Aorta (tissue), 5 donors: ENCODE results near the gene IRF6. TPM values are rescaled to one million over a fixed set of nuclear protein-coding genes. Genes with fewer than 3 reads are reported as not detected.

Source experiments
- ATAC-seq: fragments of 200-7000 bp; cut with Tn5 transposase; one replicate; pipeline ENCODE4 v1.9.1; 2022; ENCODE audit warnings: moderate library complexity; ENCODE audit not compliant: low FRiP score
- DNase-seq, 2 donors: peaks; one replicate each; pipeline ENCODE4 v3.0.0-alpha.2; 2020
- H3K27ac ChIP-seq, 2 donors: one replicate each; pipeline ENCODE4 v1.5.1; 2013; ENCODE audit warnings: low read length in 2 of 2, mild to moderate bottlenecking in 2 of 2, moderate library complexity in 2 of 2, control low read depth in 1 of 2, inconsistent platforms in 1 of 2, low read depth in 1 of 2
- H3K27me3 ChIP-seq, 2 donors: one replicate each; pipeline ENCODE4 v1.6.1; 2013; ENCODE audit warnings: control low read depth in 1 of 2, low read length in 1 of 2, mild to moderate bottlenecking in 1 of 2, moderate library complexity in 1 of 2; ENCODE audit not compliant: insufficient read depth in 2 of 2, control insufficient read depth in 1 of 2
- H3K36me3 ChIP-seq, 2 donors: one replicate each; pipeline ENCODE4 v1.6.1; 2013; ENCODE audit warnings: control low read depth in 1 of 2, low read length in 1 of 2, mild to moderate bottlenecking in 1 of 2; ENCODE audit not compliant: insufficient read depth in 2 of 2, control insufficient read depth in 1 of 2
- H3K4me1 ChIP-seq, 2 donors: one replicate each; pipeline ENCODE4 v1.6.1; 2013; ENCODE audit warnings: low read length in 2 of 2, control low read depth in 1 of 2, mild to moderate bottlenecking in 1 of 2, moderate library complexity in 1 of 2; ENCODE audit not compliant: insufficient read depth in 2 of 2, control insufficient read depth in 1 of 2
- H3K4me3 ChIP-seq, 2 donors: one replicate each; pipeline ENCODE4 v1.5.1; 2013; ENCODE audit warnings: low read length in 2 of 2, control low read depth in 1 of 2, mild to moderate bottlenecking in 1 of 2
- H3K9me3 ChIP-seq: one replicate; pipeline ENCODE4 v1.6.1; 2013; ENCODE audit warnings: mild to moderate bottlenecking, low read length; ENCODE audit not compliant: control insufficient read depth
- WGBS, 2 donors: extraction: QIAGEN DNeasy Blood & Tissue Kit; methylation state at CpG; one replicate each; pipeline ENCODE4 v1.1.7; 2013; 5-methylcytosine and 5-hydroxymethylcytosine counted together
- intact Hi-C, 2 donors: fragments of 100-400 bp; cut with DNase I; formaldehyde crosslinking; loops; one replicate each; pipeline versions ENCODE4 v1.14.2 to v1.15.0; 2022
- long read RNA-seq, 2 donors: library from polyadenylated mRNA; unstranded; transcript quantifications; one replicate each; pipeline ENCODE4 v2.0.0, GENCODE V29; 2020 to 2021
- polyA plus RNA-seq, 2 donors: library from polyadenylated mRNA; stranded (reverse); fragments of 200-250 nt; gene quantifications; one replicate each; pipeline ENCODE4 v1.2.3, GENCODE V29; 2013
- total RNA-seq, 2 donors: library from RNA; stranded (reverse); fragmentation: NEBNext Ultra II Directional; extraction: Animal tissue kit (Norgen Biotek cat#: 25700); gene quantifications; one replicate each; pipeline ENCODE4 v1.2.1, GENCODE V29; 2021
- donor health status: healthy with polysubstance abuse.
- donor health status: Bipolar disorder and iron deficiency.
- donor health status: DM: no; HTN: no; CAD: no.
- donor health status: DM: no; HTN: no; CAD: no.
- donor health status: DM: yes; HTN: yes; CAD: no.

IRF6 gene
- total RNA-seq: 1 to 10 TPM; 1.9 to 3.8 TPM
- polyA plus RNA-seq: 1 to 10 TPM; 2.6 to 9.8 TPM
- long read RNA-seq, donor 1, full-length matches to known transcripts: 2 of 2 reads
- long read RNA-seq, donor 1, partial matches to known transcripts: 0 of 2 reads
- long read RNA-seq, donor 1, other reads (novel, unspliced or antisense): 0 of 2 reads
- long read RNA-seq, donor 2, full-length matches to known transcripts: 1 of 5 reads
- long read RNA-seq, donor 2, partial matches to known transcripts: 2 of 5 reads
- long read RNA-seq, donor 2, other reads (novel, unspliced or antisense): 2 of 5 reads

- Histone ChIP-seq H3K4me3 (no peak within 1 kb of the TSS), H3K27ac (no peak within 1 kb of the TSS), H3K9me3 (no peaks in the 10 kb centered on the region), H3K36me3 (no peaks in the 10 kb centered on the region), H3K27me3 (no peaks in the 10 kb centered on the region), H3K4me1 (peaks cover 3 to 8% of the 10 kb centered on the region in 2 donors)
- ATAC-seq (peak; percentile 76), DNase-seq (peak; percentile 86 to 89)
- 9 to 12% methylated on average over 44 to 46 of the region's 46 CpGs for WGBS, 2 donors
- intact Hi-C loops: no loop called here
Measured at GRCh38 chr1:209805875-209806760, at the start of gene IRF6. TSS of gene IRF6 (minus strand) at chr1:209806142. CDS start at chr1:209801413, 4,729 bp downstream.

DNA sequence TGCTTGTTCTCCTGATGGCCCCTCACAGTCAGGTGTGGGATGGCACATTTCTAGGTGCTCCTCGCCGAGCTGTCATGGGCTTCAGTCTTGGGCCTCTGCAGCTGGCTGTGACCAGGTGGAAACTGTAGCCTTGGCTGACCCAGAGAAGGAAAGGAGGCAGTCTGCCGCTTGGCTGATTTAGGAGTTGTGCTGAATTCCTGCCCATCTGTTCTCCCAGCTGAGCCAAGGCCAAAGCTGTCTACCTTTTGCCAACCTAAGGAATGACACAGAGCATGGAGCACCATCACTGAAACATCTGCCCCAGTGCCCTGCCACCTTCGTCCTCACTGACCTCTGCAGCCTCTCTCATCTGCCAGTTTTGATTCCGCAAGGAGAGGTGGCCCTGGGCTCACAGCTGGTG, 49.7 kb upstream of the IRF6 start:
- no peak for ATAC-seq
- H3K36me3 ChIP-seq: peaks cover 2 to 3% of the 10 kb centered on the region in 2 donors

DNA sequence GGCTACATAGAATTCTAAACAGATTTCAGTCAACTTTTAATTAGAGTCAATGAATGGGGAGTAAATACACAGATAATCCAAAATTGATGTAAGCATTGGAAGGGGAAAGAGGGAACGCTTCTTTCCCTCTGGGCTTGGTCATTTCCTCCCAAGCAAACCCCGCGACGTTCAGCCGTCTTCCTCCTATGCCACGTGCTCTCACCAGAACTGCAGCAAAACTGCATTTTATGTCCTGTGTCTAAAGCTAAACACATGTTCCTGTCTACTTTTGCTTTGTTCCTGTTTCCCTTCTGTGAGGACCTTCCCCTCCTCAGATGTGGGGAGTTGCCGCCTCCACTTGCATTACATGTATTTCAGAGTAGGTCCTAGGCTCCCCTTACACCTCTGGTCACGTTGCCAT, 49.1 kb upstream of the IRF6 start:
- Histone ChIP-seq H3K4me3 (no peak overlapping the region), H3K36me3 (peaks cover 2 to 3% of the 10 kb centered on the region in 2 donors), H3K27me3 (no peaks in the 10 kb centered on the region), H3K4me1 (no peaks in the 10 kb centered on the region), H3K9me3 (no peaks in the 10 kb centered on the region), H3K27ac (no peak overlapping the region)
- DNase-seq: no peak
- intact Hi-C loops: no loop called here
- WGBS, 2 donors: 83 to 84% methylated on average over 8 of the region's 8 CpGs
- ATAC-seq: no peak

More for the DNA sequence above, 49.7 kb upstream of the IRF6 start:
- Histone ChIP-seq H3K27ac (no peak overlapping the region), H3K9me3 (no peaks in the 10 kb centered on the region), H3K4me3 (no peak overlapping the region), H3K27me3 (no peaks in the 10 kb centered on the region), H3K4me1 (no peaks in the 10 kb centered on the region)
- WGBS, 2 donors: 83 to 85% methylated on average over 5 of the region's 5 CpGs
- no peak for DNase-seq
- intact Hi-C loops: no loop called here

DNA sequence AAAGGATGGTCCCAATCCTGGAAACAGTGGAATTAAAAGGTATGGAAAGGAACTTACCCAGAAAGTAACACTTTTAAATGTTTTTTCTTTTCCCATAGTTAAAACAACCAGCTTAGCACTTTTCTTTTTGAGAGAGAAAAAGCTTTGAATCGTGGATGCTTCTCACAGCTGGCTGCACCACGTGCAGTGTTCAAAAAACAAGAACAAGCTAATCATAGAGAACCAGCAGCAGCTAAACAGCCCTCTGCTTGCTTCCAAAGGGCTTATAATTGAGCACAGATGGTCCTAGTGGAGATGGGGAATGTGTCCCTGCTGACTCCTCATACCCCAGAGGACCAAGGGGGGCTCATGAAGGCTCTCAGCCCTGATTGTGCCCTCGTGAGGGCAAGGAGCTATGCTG, 48.3 kb upstream of the IRF6 start:
- DNase-seq (no peak), ATAC-seq (no peak)
- Histone ChIP-seq H3K4me1 (no peaks in the 10 kb centered on the region), H3K9me3 (no peaks in the 10 kb centered on the region), H3K36me3 (peaks cover 2 to 3% of the 10 kb centered on the region in 2 donors), H3K27me3 (no peaks in the 10 kb centered on the region), H3K4me3 (no peak overlapping the region), H3K27ac (no peak overlapping the region)
- intact Hi-C loops: no loop called here
- 48 to 80% methylated on average over 3 of the region's 3 CpGs for WGBS, 2 donors

DNA sequence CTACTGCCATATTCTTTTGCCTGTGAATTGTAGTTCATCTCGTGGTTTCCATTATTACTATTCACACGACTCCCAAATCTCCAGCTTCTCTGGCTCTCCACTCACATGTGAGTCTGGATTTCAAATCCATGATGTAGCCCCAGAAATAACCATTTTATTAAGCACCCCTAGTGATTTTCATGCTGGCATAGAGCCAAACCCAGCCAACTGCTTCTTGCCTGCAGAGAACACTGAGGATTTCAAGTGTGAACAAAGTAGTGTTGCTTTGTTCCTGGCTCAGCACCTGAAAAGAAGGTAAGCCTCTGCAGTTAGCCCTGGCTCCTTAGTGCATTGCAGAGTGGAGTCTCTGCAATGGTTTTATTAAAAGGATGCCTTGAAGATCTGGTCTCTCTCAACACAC, 47.7 kb upstream of the IRF6 start:
- intact Hi-C loops: no loop called here
- no peak overlapping the region for H3K27ac ChIP-seq
- no peaks in the 10 kb centered on the region for H3K9me3 ChIP-seq
- 95 to 96% methylated on average over 2 of the region's 2 CpGs for WGBS, 2 donors
- ATAC-seq (no peak), DNase-seq (no peak)
- no peaks in the 10 kb centered on the region for H3K27me3 ChIP-seq
- H3K4me3 ChIP-seq: no peak overlapping the region
- no peaks in the 10 kb centered on the region for H3K4me1 ChIP-seq
- peaks cover 3 to 5% of the 10 kb centered on the region in 2 donors for H3K36me3 ChIP-seq

DNA sequence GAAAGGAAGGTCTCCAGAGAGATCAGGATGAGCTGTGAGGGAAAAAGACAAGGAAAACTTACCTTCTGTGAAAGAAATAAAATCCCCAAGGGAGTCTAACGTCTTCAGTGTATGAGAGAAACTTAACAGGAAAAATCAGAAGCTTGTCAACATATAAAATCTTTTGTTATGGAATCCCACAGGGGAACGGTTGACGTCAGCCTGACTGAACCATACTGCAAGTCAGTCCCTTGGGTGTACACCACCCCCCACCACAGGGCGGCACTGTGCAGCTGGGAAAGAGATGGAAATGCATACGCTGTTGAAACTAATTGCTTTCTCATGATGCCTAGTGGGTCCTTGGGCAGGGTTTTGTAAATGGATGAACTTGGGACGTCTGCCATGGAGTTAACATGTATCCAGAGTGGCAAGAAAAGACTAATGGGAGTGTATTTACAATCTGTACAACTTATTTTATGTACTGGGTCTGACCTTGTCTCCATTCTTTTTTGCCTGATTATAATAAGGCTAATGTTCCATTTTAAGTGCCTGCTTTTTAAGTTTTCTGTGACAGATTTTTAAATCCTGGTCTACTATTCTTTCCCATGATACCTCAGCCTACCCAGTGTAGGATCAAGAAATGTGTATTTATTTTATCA, 44.5 kb upstream of the IRF6 start:
- Histone ChIP-seq H3K4me1 (no peaks in the 10 kb centered on the region), H3K36me3 (peaks cover 3 to 5% of the 10 kb centered on the region in 2 donors), H3K4me3 (no peak overlapping the region), H3K9me3 (no peaks in the 10 kb centered on the region), H3K27ac (no peak overlapping the region), H3K27me3 (no peaks in the 10 kb centered on the region)
- 46 to 58% methylated on average over 6 of the region's 6 CpGs for WGBS, 2 donors
- intact Hi-C loops: no loop called here
- no peak for DNase-seq
- ATAC-seq: no peak

DNA sequence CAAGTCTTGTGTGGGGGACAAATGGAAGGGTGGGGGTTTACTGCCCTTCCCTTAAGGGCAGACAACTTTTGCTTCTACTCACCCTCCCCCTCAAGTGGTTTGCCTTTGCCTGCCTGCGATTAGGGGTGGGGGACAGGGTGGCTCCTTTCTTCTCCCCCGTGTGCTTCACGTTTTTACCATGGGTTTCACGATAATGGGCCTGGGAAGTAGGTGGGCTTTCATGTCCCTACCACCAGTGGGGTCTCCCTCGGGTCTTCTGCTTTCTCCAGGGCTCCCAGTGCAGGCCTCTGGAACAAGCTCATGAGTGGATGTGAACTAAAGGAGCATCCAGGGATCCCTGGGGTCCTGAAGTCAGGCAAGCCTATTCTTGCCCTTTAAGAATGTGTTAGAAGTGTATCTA, 43.4 kb upstream of the IRF6 start:
- Histone ChIP-seq H3K9me3 (no peaks in the 10 kb centered on the region), H3K4me3 (no peak overlapping the region), H3K36me3 (peaks cover 4 to 5% of the 10 kb centered on the region in 2 donors), H3K4me1 (no peaks in the 10 kb centered on the region), H3K27me3 (no peaks in the 10 kb centered on the region), H3K27ac (no peak overlapping the region)
- no peak for DNase-seq
- WGBS, 2 donors: 86 to 88% methylated on average over 5 of the region's 5 CpGs
- intact Hi-C loops: no loop called here
- no peak for ATAC-seq

GRCh38 chr1:209845408-209845725, 39.4 kb upstream of the IRF6 start:
- Histone ChIP-seq H3K9me3 (no peaks in the 10 kb centered on the region), H3K36me3 (peaks cover 9 to 11% of the 10 kb centered on the region in 2 donors), H3K4me3 (no peak overlapping the region), H3K27ac (no peak overlapping the region), H3K4me1 (no peaks in the 10 kb centered on the region), H3K27me3 (no peaks in the 10 kb centered on the region)
- DNase-seq (no peak), ATAC-seq (no peak)
- WGBS, 2 donors: 83 to 91% methylated on average over 1 of the region's 1 CpG
- intact Hi-C loops: no loop called here
